GM18499 (cell line): Measurements from ENCODE around the gene PCDHGC5.

Experiments used
- ATAC-seq: cut with Tn5 transposase; IDR thresholded peaks from one replicate; pipeline ENCODE4 v1.9.1; 2021; ENCODE audit warnings: moderate number of reproducible peaks; ENCODE audit not compliant: insufficient read depth, unreplicated experiment

Gene PCDHGC5

DNA sequence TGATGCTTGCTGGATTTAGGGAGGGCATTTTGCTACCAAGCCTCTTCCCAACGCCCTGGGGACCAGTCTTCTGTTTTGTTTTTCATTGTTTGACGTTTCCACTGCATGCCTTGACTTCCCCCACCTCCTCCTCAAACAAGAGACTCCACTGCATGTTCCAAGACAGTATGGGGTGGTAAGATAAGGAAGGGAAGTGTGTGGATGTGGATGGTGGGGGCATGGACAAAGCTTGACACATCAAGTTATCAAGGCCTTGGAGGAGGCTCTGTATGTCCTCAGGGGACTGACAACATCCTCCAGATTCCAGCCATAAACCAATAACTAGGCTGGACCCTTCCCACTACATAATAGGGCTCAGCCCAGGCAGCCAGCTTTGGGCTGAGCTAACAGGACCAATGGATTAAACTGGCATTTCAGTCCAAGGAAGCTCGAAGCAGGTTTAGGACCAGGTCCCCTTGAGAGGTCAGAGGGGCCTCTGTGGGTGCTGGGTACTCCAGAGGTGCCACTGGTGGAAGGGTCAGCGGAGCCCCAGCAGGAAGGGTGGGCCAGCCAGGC, 23.0 kb downstream of the PCDHGC5 start:
- ATAC-seq, result no peak

DNA sequence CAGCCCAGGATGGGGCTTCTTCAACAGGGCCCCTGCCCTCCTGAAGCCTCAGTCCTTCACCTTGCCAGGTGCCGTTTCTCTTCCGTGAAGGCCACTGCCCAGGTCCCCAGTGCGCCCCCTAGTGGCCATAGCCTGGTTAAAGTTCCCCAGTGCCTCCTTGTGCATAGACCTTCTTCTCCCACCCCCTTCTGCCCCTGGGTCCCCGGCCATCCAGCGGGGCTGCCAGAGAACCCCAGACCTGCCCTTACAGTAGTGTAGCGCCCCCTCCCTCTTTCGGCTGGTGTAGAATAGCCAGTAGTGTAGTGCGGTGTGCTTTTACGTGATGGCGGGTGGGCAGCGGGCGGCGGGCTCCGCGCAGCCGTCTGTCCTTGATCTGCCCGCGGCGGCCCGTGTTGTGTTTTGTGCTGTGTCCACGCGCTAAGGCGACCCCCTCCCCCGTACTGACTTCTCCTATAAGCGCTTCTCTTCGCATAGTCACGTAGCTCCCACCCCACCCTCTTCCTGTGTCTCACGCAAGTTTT, 23.6 kb downstream of the PCDHGC5 start:
- ATAC-seq, result no peak

DNA sequence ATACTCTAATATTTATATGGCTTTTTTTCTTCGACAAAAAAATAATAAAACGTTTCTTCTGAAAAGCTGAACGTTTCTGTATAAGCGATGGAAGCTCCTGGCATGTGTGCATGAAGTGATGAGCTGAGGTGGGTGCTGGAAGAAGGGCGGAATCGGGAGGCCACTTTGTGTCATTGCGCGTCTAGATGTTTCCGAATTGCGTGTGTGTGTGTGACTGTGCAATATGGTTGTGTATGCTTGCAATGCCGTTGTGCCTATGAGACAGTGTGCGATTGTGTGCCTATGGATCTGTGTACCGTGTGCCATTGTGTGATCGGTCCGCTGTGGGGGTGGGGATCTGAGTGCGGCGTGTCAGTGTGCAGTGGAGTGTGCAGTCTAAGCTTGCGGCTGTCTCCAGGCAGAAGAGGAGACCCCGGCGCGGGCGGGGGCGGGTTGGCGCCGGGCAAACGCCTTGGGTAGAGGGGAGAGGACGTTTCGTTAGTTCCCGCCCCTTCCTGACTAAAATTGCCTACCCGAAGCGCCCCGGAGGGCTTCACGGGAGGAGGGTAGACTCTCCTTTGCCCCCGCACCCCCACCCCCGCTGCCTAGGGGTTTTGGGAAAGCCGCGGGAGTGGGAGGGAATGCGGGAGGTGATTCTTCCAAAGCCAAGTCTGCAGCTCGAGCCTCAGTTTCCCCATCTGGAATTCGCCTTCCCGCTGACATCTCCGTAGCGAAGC, 24.2 kb downstream of the PCDHGC5 start:
- ATAC-seq, result no peak

DNA sequence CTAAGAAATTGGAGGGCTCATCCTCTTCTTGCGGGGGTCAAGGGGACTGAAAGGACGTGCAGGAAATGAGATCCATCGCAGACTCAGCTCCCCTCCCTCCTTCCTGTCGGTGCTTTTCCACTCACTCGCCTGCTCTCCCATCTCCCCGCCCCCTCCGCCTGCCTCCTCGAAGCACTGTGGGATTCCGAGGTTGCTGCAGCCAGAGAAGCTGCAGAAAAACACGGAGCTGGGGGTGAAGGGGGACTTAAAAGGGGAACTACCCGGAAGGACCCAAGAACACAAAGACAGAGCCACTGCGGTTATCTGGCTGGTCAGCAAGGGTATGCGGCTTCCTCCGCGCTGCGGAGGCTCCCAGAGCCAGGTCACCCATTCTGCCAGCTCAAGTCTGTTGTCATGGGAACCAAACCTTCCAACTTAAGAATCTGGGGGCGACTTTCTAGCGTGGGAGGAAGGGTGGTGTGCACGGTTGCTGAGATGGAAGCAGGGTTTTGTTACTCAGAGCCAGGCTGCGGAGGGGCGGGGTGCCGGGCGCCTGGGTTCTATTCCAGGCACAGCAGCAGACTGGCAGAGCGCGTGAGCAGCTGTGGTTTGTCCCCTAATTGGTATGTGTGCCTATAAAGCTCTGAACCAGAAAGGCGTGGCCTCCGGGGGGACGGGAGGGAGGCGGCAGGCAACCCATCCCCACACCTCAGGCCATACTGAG, 24.9 kb downstream of the PCDHGC5 start:
- ATAC-seq, result no peak

DNA sequence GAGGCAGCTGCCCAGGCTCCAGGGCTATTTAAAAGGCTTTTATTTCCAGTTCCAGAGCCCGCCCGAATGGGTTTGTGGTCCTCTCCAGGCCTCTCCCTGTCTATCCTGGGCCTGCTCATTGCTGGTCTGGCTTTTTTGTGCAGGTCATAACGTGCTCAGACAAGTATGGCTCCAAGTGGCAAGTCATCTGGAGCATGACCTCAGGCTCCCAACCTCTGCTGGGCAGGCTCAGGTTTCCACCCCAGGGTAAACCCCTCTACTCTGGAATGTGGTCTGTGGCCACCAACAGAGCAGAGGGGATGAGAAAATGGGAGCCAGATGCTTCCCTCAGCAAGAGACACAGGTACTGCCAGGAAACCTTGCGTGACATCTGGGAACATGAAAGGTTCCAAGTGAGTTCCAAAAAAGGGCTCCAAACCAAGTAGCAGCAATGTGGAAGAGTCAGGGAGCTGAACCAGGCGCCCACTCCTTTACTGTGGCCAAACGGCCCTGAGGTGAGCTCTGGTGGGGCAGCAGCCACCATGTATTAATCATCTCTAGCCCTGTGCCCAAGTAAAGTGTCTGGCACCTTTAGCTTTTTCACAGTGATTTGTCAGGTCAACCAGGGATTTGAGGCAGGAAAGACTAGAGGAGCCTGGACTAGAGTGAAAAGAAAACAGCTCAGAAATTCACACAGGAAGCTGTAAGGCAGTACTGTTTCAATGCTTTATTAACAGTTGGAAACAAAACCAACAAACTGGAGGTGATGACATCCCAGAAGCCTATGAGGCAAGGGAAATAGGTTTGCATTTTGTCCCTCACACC, 25.7 kb downstream of the PCDHGC5 start:
- ATAC-seq, result no peak

DNA sequence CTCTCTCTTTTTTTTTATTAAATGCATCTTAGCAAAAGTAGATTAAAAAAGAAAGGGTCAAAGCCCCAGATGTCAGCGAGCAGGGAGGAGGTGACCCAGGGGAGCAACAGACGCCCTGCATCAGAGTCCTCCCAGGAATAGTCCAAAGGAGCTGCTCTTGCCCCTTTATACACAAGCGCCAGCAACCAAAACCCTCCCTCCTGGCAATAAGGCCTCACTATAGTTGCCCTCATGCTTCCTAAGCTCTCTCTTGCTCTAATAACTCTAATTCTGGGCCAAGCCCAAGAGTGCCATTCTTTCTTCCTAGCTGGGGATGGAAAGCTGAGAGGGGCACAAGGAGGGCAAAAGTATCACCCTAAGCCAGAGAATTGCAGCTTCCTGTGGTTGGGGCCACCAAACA, 26.3 kb downstream of the PCDHGC5 start:
- no peak for ATAC-seq

DNA sequence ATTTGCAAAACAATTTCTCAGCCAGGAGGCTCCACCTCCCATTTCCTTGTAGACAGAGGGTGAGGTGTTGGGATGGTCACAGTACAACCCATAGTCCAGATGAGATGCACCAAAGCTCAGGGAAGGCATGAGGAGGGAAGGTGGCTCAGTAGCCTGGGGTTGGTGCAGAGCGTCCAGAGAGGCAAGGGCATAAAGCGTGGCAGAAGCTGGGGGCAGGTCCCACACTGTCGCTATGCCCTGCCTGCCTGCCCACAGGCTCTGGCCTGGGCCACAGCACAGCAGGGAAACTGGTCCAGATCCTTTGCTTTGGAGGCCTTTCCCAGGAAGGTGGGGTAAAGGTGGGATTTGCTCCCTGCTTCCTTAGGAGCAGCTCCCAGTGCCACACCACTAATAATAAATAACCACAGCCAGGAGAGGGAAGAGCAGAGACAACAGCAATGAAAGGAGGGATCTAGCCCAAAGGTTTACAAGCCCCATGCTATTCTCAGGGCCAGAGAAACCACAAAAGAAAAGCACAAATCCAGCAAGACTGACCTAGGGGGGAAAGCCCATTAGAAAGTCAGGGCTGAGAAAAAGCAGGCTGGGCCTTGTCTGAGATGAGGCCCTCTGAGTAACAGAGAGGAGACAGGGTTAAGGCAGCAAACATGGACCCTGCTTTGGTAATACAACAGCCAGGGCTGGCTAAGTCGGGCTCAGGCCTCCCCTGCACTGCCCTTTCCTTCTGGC, 27.2 kb downstream of the PCDHGC5 start:
- ATAC-seq, result no peak

DNA sequence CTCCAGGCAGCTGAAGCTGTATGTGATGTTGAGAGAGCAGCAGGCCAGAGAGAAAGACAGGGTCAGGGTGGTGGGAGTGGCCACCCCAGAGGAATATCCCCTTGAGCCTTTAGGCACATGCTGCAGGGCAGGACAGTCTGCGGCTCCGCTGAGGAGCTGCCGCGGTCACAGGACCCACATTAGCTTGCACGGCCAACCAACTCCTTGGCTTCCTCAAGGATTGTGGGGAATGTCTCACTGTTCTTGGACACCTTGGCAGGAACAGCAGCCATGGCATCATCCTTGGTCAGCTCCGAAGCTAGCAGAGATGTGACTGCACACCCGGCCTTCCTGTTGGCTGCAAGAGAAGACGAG, 27.8 kb downstream of the PCDHGC5 start:
- no peak for ATAC-seq

DNA sequence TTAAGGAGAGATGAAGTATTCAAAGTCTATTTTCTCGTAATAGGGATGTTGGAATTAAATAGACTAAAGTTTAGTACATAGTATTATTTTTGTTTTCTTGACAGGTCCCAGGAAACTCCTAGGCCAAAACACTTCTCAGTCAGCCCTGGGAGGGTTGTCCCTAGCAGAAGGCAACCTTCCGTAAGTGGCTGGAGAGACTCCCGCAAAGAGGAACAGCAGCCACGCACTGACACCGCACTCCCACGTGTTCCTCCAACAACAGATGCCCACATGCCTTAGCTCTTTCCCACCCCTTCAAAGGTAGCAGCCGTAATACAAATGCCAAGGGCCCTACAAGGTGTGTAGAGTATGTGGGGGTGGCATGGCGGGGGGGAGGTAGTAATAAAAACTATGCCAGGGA, 28.4 kb downstream of the PCDHGC5 start:
- no peak for ATAC-seq

DNA sequence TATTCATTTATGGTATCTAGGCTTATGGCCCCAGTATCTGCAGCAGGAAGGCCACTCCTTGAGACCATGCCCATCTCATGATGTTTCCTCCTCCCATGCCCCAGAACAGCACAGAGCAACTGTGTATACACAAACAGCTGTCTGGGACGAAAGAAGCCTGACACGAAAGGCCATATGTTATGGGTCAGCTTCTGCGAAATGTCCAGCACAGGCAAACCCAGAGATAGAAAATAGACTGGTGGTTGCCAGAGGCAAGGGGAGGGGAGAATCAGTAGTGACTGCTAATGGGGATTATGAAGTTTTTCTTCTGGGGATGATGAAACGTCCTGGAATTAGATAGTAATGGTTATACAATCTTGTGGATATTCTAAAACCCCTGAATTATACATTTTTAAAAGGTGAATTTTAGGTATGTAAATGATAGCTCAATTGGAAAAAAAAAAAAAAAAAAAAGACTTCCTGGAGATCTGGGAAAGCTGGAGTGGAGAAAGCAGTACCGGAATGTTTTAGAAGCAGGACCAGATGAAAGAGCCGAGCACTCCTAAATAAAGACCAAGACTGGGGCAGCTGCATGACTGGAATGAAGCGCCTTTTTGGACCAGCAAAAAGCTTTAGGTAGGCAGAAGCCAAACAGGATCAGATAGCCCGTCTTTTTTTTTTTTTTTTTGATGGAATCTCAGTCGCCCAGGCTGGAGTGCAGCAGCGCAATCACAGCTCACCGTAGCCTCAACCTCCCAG, 29.2 kb downstream of the PCDHGC5 start:
- no peak for ATAC-seq

DNA sequence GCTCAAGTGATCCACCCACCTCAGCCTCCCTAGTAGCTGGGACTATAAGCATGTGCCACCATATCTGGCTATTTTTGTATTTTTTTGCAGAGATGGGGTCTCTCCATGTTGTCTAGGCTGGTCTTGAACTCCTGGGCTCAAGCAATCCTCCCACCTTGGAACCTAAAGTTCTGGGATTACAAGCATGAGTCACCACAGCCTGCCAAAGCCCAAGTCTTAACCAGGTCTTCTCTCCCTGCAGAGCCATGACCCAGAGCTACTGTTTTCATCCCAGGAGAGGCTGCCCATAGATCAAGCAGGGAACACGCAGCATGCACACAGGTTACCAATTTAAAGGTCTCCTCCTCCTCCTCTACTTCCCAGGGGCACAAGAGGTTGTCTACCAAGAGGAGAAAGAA, 29.7 kb downstream of the PCDHGC5 start:
- no peak for ATAC-seq

DNA sequence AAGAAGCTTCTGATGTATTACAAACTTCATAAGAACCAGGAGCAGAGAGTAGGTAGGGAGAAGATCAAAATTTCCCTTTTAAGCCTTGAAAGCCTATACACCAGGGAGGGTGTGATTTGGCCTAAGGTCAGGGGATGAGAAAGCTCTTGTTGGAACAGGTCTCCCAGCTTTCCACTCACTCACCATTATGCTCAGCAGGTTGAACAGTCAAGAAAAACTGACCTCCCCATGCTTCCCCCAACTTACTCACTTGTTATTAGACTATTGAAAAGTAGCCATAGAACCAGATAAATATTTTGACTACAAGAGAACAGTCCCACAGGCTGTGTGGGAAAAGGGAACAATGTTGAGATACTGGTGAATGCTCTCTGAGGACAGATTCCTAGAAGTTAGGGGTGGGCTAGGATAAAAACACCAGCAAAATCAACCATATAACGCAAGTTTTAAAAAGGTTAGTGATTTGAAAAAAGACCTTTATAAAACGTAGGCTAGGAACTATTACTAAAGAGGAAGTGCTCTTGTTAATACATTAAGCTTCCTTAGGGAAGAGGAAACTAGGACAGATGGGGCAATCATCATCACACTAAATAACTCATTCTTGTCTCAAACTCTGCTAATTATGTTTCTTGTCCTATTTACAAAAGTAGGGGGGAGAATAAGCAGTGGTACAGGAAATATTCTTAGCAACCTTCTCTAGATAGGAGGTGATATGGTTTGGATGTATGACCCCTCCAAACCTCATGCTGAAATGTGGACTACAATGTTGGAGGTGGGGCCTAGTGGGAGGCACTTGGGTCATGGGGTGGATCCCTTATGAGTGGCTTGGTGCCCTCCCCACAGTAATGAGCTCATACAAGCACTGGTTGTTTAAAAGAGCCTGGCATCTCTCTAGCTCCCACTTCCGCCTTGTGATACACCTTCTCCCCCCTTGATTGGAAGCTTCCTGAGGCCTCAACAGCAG, 31.0 kb downstream of the PCDHGC5 start:
- ATAC-seq, result no peak

DNA sequence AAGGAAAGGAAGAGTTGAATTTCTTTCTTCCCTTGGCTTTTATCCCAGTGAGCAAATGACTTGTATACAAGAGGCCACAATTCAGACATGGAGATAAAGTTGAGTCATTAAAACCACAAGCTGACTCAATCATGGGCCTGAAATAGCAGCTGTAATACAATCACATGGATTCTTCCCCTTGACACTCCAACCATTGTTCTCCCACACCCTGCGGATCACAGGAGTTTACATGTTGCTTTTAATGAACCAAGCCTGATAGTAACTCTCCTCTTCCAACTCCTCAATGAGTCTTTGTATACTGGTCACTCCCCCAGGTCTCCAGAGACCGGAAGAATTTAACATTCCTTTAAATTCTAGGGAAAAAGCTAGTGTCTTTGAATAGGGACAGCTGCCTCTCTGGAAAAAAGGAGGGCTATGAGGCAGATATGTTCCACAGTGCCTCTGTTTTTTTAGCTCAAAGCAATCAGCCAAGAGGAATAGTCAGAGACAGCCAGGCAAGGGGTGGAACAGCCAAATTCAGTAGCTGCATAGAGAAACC, 32.4 kb downstream of the PCDHGC5 start:
- ATAC-seq, result no peak

DNA sequence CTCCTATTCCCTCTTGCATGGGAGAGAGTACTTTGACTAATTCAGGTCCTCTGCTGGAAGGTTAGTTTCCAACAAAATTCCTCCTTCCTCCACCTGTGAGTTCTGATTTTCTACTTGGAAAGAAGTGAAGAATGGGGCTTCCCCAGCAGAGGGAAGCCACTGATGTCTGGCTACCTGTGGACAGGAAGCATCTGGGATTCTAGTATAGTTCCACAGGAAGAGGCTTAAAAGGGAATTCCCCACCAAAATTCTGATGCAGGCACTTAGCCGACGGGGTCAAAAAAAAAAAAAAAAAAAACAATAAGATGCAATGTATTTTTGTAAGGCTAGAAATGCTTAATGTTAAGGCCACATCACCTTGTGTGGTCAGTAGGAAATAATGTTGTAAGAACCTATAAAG, 33.4 kb downstream of the PCDHGC5 start:
- no peak for ATAC-seq

DNA sequence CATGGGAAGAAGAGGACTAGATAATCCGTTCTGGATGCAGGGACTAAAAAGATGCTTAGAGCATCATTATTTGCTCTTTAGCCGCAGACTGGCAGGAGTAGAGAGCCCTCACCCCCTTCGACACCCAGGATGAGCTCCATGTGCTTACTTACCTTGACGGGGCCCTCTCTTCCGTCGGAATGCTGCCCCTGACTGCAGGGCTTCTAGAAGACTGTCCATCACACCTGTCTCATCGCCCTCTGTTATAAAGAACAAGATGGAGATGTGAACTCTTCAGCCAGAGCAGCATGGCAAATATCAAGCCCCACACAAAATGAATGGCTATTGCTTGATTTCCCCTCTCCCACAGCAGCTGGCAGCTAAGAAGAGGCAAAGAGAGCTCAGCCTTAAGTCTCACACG, 35.1 kb downstream of the PCDHGC5 start:
- ATAC-seq, result no peak

DNA sequence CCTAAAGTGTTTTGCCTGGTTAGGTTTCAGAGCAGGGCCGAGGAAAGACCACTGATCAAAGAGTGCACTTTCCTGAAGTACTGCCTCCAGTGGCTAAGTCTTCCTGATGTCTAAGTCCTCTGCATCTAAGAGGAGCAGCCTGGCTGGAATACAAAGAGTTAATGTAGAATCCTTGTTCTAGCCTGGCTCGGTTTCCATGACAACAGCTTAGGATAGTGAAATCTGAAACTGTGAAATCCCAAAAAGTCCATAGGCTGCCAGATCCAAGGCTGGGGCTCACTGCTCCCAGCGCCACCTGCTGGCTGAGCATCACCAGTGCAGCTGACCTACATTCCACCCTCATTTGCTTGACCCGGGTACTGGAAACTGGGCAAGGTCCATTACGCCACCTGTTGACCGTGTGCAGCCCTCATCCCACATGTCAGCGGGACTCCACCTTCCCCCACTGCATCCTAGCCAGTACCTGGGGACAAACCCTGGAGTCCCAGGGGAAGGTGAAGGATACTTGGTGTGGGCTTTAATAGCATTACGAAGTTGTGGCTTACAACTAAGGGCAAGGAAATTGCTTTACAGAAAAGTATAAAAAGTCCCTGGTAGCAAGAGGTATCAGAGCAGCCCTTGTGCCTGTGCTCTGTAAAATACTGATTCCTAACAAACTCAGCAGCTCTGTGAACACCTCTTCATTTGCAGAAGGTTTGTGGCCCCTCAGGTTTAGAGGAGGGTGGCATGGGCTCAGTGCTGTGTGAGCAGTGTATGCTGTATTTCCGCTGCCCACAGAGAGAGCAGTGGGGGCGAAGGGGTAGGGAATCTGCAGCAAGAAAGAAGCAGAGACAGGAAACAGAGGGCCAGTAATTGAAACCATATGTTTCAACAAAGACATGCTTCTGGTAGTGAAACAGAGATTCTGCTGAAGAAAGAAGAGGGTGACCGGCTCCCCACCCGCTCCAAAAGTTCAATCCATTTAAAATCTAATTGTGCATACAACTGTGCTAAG, 36.0 kb downstream of the PCDHGC5 start:
- ATAC-seq, result peak; percentile 41

DNA sequence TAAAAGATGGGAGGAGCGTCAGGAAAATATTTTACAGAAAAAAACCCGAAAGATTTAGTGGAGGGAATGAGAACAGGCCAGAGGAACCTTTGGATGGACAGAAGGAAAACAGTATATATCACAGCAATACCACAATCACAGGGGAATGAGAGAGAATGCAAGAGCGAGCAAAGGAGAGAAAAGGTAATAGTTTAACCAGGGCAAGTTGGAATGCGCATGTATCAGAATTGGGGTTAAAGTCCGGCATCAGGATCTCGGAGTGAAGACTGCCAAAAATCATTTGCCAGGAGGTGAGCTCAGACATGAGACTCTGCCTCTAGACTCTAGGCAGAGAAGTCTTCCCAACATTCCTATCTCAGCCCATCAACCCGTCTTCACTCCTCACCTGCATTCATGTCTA, 36.8 kb downstream of the PCDHGC5 start:
- no peak for ATAC-seq
